ENCODE results near the gene ABHD13. TPM values are rescaled to one million over a fixed set of nuclear protein-coding genes. Genes with fewer than 3 reads are reported as not detected.

Gene ABHD13
- total RNA-seq, 4 donors from 2014 or later, result 11.6 to 23.8 (median 16.6) TPM

DNA sequence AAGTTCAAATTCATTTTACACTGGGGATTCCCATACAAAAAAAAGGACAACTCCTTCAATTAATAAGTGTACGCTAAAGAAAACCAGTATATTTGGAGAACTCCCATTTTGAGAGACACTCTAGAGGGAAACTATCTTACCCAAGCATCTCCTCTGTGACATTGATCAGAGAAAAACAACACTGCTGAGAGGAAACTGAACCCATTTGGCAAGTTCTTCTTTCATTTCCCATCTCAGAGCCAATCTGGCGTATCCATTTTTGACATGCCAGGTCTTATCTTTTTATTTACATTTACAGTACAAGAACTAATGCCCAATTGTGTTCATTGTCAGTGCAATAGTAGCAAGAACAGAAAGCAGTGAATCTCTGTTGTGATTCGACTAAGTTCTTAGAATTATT is 33.0 kb upstream of the ABHD13 start:
- TF ChIP-seq POLR2A (IDR thresholded peaks at IDR 0.05) (no peak), POLR2AphosphoS5 (IDR thresholded peaks at IDR 0.05) (no peak), EP300 (IDR thresholded peaks at IDR 0.05) (no peak)
- TF ChIP-seq, protein P1, sequence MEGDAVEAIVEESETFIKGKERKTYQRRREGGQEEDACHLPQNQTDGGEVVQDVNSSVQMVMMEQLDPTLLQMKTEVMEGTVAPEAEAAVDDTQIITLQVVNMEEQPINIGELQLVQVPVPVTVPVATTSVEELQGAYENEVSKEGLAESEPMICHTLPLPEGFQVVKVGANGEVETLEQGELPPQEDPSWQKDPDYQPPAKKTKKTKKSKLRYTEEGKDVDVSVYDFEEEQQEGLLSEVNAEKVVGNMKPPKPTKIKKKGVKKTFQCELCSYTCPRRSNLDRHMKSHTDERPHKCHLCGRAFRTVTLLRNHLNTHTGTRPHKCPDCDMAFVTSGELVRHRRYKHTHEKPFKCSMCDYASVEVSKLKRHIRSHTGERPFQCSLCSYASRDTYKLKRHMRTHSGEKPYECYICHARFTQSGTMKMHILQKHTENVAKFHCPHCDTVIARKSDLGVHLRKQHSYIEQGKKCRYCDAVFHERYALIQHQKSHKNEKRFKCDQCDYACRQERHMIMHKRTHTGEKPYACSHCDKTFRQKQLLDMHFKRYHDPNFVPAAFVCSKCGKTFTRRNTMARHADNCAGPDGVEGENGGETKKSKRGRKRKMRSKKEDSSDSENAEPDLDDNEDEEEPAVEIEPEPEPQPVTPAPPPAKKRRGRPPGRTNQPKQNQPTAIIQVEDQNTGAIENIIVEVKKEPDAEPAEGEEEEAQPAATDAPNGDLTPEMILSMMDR (IDR thresholded peaks at IDR 0.05), result no peak
- H3K4me1 ChIP-seq, result no peaks in the 10 kb centered on the region
- no peaks in the 10 kb centered on the region for H3K27me3 ChIP-seq
- ATAC-seq, result no peak
- no peaks in the 10 kb centered on the region for H3K36me3 ChIP-seq
- H3K27ac ChIP-seq, result no peak overlapping the region
- no peak overlapping the region for H3K4me3 ChIP-seq
- WGBS, 2 donors (ENCODE audit: low coverage in 1 of 2), result 66 to 78% methylated on average over 3 of the region's 3 CpGs
- no peaks in the 10 kb centered on the region for H3K9me3 ChIP-seq

DNA sequence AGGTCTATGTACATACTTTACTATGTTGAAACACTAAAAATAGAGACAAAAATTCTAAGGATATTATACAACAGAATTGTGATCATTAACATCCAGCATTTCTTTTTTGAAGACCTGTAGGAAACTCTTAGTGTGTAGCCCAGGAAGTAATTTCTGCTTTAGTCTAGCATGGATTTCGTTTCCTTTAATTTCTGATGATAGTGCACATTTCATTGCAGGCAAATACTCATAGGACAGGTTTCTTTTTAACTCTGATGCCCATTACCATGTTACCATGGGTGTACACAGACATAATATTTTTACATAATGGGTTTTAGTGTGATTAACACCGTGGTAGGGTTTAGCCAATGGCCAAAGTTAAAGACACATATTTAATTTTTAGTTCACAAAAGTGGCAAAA is 29.9 kb upstream of the ABHD13 start:
- no peak overlapping the region for H3K27ac ChIP-seq
- H3K9me3 ChIP-seq, result no peaks in the 10 kb centered on the region
- no peak for TF ChIP-seq POLR2AphosphoS5 (IDR thresholded peaks at IDR 0.05)
- H3K27me3 ChIP-seq, result no peaks in the 10 kb centered on the region
- 61 to 75% methylated on average over 2 of the region's 2 CpGs for WGBS, 2 donors (ENCODE audit: low coverage in 1 of 2)
- no peaks in the 10 kb centered on the region for H3K4me1 ChIP-seq
- no peaks in the 10 kb centered on the region for H3K36me3 ChIP-seq
- no peak overlapping the region for H3K4me3 ChIP-seq
- ATAC-seq, result no peak

DNA sequence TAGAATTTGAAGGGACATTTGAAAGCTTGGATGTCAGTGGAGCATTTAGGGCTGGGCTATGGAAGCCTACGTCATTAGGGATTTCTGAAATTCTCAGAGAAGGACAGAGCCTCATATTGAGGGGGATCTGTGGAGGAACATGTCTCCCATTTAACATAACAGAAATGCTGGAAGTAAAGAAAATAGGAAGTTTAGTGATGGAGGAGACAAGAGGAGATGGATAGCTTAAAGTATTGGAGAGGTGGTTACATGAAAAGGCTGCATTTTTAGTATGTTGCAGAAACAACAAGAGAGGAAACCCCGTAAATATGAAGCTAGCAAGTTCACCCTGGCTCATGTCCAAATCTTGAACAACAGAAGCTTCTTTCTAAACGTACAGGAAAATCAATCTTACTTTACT is 27.3 kb upstream of the ABHD13 start:
- no peak for ATAC-seq
- H3K4me1 ChIP-seq, result no peaks in the 10 kb centered on the region
- H3K27me3 ChIP-seq, result no peaks in the 10 kb centered on the region
- no peak overlapping the region for H3K4me3 ChIP-seq
- H3K9me3 ChIP-seq, result peaks cover 0 to 14% (median 0%) of the 10 kb centered on the region in 3 donors
- no peak overlapping the region for H3K27ac ChIP-seq
- TF ChIP-seq POLR2A (IDR thresholded peaks at IDR 0.05), result no peak
- TF ChIP-seq, protein P1 (IDR thresholded peaks at IDR 0.05), result no peak
- no peak for TF ChIP-seq EP300 (IDR thresholded peaks at IDR 0.05)
- no peak for TF ChIP-seq POLR2AphosphoS5 (IDR thresholded peaks at IDR 0.05)
- no peaks in the 10 kb centered on the region for H3K36me3 ChIP-seq
- WGBS, 2 donors (ENCODE audit: low coverage in 1 of 2), result 51 to 52% methylated on average over 3 of the region's 3 CpGs

DNA sequence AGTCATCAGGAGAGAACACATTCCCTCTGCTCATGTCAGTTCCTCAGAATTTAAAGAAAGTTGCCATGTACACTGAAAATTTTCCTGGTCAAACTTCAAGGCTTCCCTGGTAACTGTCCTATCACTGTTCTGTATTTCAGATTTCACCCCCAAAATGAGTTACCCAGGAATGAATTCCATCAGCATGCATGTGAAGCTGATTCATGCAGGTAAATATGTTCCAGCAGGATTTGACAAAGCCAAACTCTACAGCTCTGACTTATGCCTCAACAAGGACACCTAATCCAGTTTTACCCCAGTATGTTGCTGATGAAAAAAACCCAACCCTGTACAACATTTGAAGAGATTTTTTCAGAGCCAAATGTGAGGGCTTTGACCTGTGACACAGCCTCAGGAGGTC is 24.4 kb upstream of the ABHD13 start:
- Histone ChIP-seq H3K4me3 (no peak overlapping the region), H3K27ac (no peak overlapping the region), H3K27me3 (no peaks in the 10 kb centered on the region), H3K36me3 (no peaks in the 10 kb centered on the region), H3K9me3 (peaks cover 0 to 14% (median 0%) of the 10 kb centered on the region in 3 donors), H3K4me1 (no peaks in the 10 kb centered on the region)
- ATAC-seq, result no peak
- TF ChIP-seq EP300 (IDR thresholded peaks at IDR 0.05) (no peak), POLR2AphosphoS5 (IDR thresholded peaks at IDR 0.05) (no peak), POLR2A (IDR thresholded peaks at IDR 0.05) (no peak)
- TF ChIP-seq, protein P1 (IDR thresholded peaks at IDR 0.05), result no peak

DNA sequence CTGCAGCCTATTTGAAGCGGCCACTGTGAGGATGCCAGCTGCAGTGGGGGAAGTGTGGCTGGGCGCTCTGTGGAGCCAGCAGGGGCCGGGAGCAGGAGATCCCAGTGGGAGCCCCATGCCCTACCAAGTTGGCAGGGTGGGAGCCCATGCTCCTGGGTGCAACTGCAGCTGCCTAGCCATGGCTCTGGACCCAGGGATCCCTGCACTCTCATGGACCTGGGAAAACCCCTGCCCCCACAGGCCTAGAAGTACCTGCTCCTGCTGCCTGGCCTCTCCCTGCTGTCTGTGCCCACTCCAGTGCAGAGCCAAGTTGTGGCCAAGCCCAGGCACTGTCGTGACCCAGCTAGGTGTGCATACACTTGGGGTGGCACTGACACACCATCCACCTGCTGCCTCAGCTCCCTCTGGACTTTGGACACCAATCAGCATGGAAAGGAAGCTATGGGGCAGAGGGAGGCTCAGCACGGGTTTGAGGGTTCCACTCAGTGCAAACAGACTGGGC is 23.7 kb upstream of the ABHD13 start:
- ATAC-seq, result no peak
- TF ChIP-seq, protein P1 (IDR thresholded peaks at IDR 0.05), result no peak
- WGBS, 2 donors (ENCODE audit: low coverage in 1 of 2), result 100% methylated on average over 2 to 3 of the region's 5 CpGs
- no peak overlapping the region for H3K27ac ChIP-seq
- no peaks in the 10 kb centered on the region for H3K36me3 ChIP-seq
- no peaks in the 10 kb centered on the region for H3K4me1 ChIP-seq
- peaks cover 0 to 14% (median 0%) of the 10 kb centered on the region in 3 donors for H3K9me3 ChIP-seq
- H3K4me3 ChIP-seq, result no peak overlapping the region
- no peaks in the 10 kb centered on the region for H3K27me3 ChIP-seq

All from gastroesophageal sphincter (tissue), 4 donors.